Fibroblast of lung (primary cell): Measurements from ENCODE around the gene CASP12.

Experiments used
- EZH2 ChIP-seq: IDR thresholded peaks from 2 replicates; pipeline ENCODE4 v1.5.1; 2012; ENCODE audit warnings: low read length, control low read depth, mild to moderate bottlenecking; ENCODE audit errors: missing control alignments
- TF ChIP-seq, protein P1 (sequence below), 2 donors: IDR thresholded peaks in 1 of 2; conservative IDR thresholded peaks in 1 of 2; 1 replicate in 1 of 2; 2 replicates in 1 of 2; pipeline ENCODE4 v1.5.1; 2011 to 2012; ENCODE audit warnings: low read length in 2 of 2, control low read depth in 1 of 2, inconsistent platforms in 1 of 2, low read depth in 1 of 2, mild to moderate bottlenecking in 1 of 2

DNA sequence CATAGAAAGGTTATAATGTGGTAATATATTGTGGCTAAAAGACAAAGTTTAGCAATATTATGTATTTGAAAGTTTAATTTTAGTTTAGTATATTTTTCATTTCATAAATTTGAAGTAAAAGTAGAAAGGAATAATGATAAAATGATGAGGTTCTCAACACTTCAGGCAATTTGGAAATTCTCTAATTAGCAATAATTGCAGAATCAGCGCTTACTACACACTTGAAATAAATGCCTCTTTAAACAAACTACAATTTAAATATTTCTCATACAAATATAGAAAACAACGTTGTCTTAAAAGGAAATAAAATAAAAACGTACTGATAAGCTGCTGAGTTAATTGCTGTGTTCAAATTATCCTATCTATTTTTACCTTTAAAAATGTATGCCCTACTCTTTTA lies 25.9 kb downstream of the CASP12 start:
- TF ChIP-seq, protein P1, sequence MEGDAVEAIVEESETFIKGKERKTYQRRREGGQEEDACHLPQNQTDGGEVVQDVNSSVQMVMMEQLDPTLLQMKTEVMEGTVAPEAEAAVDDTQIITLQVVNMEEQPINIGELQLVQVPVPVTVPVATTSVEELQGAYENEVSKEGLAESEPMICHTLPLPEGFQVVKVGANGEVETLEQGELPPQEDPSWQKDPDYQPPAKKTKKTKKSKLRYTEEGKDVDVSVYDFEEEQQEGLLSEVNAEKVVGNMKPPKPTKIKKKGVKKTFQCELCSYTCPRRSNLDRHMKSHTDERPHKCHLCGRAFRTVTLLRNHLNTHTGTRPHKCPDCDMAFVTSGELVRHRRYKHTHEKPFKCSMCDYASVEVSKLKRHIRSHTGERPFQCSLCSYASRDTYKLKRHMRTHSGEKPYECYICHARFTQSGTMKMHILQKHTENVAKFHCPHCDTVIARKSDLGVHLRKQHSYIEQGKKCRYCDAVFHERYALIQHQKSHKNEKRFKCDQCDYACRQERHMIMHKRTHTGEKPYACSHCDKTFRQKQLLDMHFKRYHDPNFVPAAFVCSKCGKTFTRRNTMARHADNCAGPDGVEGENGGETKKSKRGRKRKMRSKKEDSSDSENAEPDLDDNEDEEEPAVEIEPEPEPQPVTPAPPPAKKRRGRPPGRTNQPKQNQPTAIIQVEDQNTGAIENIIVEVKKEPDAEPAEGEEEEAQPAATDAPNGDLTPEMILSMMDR (conservative IDR thresholded peaks at IDR 0.05 in 1 of 2, IDR thresholded peaks at IDR 0.05 in 1 of 2; ENCODE audit: low read depth in 1 of 2, low read length in 2 of 2), result no peak
- TF ChIP-seq EZH2, result no peak
